Stimulated activated CD8-positive, alpha-beta memory T cell treated with anti-CD3 and anti-CD28 coated beads, Interleukin-7, amount 100 ng/mL, for 24 hours (primary cell): ENCODE results near the gene GPT2.
"Not testable (repeated sequence)": the region's sequence is repeated elsewhere in the genome, so short reads cannot be mapped to it uniquely, and the experiment has no call there.

Source experiments
- DNase-seq: peaks from one replicate; pipeline ENCODE4 v3.0.0-alpha.2; 2020; ENCODE audit warnings: low read depth

Gene GPT2

DNA sequence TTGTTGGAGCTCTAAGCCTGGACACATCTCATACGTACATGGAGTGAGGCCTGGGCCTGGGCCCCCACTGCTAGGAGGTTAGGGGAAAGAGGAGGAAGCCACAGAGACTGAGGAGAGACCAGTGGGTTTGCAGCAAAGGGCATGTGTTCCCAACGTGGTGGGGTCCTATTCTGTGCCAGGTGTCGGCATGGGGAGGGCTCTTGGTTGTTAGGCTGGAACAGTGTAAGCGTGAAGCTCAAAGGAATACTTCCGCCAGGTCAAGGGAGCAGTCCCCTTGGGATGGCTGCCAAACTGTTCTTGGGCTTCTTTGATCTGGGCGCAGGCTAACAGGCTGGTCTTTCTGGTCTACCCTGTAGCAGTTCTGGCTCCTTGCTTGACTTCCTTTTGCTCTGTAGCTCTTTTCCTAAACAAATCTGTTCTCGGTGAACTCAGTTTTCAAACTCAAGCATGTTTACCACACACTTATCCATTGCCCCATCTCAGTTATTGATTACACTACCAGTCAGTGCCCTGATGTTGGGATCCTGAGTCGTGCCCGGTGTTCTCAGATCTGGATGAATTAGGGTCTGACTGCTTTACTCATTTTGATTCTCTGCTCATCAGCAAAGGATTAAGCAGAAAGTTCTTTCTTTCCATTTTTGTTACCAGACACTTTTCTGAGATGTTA, 36.4 kb downstream of the GPT2 start:
- no peak for DNase-seq

DNA sequence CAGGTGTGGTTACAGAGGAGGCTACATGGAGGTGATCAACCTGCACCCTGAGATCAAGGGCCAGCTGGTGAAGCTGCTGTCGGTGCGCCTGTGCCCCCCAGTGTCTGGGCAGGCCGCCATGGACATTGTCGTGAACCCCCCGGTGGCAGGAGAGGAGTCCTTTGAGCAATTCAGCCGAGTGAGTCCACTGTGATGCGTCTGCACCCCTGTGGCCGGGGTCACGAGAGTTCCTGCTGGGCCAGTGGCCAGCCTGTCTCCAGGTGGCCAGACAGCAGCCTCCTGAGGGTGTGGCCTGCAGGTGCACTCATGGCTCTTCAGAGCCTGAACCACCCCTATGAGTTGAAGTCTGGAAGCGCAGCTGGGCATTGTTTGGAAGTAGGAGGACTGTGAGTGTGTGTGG, 38.1 kb downstream of the GPT2 start:
- no peak for DNase-seq

DNA sequence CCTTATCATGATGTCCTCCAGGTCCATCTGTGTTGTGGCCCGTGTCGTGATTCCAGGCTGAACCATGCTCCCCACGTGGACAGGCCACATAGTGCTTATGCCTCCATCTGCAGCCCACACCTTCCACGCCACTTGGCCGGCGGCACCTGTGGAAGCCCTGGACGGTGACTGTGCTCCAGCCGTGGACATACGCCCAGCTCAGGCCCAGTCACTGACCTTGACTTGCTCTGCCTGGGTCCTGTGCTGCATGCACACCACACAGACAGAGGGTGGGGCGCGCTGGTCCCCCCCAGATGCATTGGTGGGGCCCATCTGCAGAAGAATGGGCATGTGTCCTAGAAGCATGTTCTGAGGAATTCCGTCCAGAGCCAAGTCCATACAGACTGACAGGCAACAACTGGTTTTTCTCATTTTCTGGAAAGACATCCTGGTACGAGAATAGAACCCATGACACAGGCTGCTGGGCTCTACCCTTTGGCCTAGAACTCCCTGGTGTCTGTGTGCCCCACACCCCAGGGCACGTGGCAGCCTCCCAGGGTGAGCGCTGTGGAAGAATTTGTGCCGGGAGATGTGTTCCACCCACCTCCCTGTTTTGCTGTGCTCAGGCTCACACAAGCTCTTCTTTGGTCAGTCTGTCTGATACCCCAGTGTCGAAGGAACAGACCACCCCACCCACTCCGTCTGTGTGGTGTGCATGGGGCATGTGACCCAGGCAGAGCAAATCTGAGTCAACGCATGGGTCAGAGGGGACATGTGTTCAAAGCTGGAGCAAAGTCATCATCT, 39.5 kb downstream of the GPT2 start:
- DNase-seq: no peak

- no peak for DNase-seq
These were observed 40.2 kb downstream of the GPT2 start for GRCh38 chr16:46924402-46924801.

GRCh38 chr16:46926470-46927225, 42.5 kb downstream of the GPT2 start:
- no peak for DNase-seq

DNA sequence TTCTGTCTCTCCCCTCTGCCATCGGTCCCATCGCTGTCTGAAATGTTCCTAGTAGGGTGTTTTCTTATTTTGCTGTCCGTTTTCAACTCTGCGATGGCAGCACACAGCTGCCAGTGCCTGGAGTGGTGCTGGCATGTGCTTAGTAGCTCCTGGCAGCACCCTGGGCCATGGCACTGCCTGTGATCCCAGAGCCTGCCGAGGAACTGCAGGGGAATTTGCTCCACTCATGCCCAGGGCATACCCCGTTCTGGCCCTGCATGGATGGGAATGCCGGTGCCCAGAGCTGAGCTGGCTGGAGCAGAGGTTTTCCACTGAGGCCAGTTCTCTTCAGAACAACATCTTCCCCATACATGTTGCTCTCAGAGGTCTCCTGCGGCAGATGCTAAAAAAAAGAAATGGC, 43.1 kb downstream of the GPT2 start:
- DNase-seq: no peak

- no peak for DNase-seq
These were observed 44.6 kb downstream of the GPT2 start for GRCh38 chr16:46928811-46929210.

- peak; percentile 31 for DNase-seq
These were observed 45.5 kb downstream of the GPT2 start for GRCh38 chr16:46929378-46930332.

DNA sequence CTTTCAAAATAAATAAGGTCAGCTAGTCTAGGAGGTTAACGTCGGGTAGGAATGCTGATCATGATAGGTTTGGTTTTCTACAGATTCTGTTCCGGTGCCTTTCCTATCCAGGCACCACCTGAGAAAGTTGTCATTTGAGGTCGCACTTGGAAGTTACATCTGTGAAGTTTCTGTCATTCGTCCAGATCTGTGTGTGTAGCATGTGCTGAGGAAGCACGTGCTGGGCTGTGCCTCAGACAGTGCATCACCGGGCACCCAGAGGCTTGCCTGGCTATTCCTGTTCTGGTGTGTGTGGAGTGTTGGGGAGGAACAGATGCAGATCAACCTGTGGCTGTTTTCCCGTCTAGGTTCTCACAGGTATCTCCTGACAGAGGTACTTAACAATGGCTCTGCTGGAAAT, 46.7 kb downstream of the GPT2 start:
- DNase-seq: no peak

DNA sequence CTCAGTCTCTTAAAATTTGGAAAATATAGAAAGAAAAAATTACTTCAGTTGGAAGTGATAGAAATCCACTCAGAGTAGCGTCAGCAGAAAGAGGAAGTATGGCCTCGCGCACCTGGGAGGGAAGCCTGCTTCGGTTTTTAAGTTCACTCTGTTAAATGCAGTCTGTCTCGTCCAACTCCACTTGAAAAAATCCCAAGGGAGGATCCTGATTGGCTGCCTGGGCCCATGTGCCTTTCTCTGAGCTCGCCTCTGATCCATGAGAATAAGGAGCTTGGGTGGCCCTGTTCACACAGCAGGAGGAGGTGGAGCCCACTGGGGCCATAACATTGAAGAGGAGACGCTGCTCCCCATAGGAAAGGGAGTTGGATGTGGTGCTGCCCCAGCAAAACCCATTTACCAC, 48.6 kb downstream of the GPT2 start:
- DNase-seq: no peak

DNA sequence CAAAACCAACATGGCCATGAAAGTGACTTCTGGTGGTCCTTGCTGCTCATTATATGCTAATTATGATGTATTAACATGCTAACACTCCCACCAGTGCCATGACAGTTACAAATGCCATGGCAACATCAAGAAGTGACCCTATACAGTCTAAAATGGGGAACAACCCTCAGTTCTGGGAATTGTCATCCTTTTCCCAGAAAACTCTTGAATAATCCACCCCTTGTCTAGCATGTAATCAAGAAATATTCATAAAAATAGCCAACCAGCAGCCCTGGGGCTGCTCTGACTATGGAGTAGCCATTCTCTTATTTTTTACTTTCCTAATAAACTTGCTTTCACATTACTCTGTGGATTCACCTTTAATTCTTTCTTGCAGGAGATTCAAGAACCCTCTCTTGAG, 53.4 kb downstream of the GPT2 start:
- DNase-seq: no peak

- not testable (repeated sequence) for DNase-seq
These were observed 60.6 kb downstream of the GPT2 start for GRCh38 chr16:46944713-46945112.

DNA sequence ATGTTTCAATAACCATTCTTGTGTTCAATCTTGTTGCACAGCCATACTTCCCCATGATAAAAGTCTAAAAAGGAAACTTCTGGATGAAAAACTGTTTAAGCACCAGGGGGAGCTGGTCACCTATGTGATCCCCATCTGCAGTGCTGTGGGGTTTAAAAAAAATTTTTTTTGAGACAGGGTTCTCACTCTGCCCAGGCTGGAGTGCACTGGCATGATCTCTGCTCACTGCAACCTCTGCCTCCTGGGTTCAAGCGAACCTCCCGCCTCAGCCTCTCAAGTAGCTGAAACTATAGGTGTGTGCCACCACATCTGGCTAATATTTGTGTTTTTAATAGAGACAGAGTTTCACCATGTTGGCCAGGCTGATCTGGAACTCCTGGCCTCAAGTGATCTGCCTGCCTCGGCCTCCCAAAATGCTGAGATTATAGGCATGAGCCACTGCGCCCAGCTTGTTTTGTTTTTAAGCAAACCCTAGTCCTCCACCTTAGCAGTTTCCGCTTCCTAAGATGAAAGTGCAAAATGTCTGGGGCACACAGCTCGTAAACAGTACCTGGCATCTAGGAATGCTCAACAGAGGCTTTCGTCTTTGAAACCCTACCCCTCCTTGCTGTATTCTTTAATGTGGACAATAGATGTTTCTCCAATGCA, 63.9 kb downstream of the GPT2 start:
- DNase-seq: no peak

DNA sequence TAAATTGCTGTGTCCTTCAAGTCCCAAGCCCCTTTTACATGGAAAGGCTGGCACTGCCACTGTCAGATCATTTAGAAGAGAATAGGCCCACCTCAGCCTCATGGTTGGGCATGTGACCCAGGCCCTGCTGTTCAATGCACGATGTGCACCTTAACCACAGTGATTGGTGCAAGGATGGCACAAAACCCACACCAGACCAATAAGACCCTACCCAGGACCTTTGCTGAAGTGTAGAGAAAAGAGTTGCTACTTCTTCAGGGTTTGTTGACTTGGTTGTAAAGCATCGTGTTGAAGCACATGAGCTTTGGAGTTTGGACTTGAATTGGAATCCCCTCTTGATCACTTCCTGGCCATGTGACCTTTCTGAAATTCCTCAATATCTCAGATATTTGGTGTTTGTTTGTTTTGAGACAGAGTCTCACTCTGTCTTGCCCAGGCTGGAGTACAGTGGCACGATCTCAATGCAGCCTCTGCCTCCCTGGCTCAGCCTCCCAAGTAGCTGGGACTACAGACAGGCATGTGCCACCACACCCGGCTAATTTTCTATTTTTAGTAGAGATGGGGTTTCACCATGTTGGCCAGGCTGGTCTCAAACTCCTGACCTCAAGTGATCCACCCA, 64.5 kb downstream of the GPT2 start:
- no peak for DNase-seq

- no peak for DNase-seq
These were observed 65.2 kb downstream of the GPT2 start for GRCh38 chr16:46949241-46949892.

DNA sequence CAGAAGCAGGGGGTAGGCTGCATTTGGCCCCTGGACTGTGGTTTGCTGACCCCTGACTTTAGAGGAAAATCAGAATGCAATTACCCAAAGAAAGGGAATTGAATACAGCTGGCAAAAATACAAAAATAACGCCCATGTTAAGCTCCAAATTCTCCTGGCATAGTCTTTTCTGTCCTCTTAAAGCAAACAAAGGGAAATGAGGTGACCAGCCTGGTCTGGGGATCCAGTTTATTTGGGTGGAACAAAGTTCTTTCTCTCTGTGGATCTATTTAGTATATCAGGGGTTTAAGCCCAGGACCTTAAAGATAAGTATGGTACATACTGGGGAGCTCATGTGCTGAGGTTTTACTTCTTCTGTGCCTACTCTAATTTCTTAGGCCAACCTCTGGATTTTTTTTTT, 65.8 kb downstream of the GPT2 start:
- no peak for DNase-seq

- no peak for DNase-seq
These were observed 70.4 kb downstream of the GPT2 start for GRCh38 chr16:46954562-46954961.

- DNase-seq: no peak
These were observed 77.5 kb downstream of the GPT2 start for GRCh38 chr16:46961373-46962353.

DNA sequence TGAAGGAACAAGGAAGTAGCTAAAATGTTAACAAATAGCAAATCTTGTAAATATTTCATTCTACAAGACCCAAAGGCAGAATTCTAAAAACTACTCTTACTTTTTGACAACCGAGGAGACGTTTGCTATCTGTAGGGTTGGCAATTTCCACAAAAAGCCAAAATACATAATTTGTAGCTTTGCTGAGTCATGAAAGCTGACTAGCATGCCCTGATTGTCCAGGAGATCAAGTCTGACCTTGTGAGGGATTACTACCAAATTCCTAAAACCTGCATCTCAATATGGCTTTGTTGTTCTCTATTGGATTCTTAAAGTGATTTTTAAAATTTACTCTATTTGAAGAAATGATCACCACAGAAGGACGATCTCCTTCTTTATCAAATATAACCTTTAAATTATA, 78.5 kb downstream of the GPT2 start:
- no peak for DNase-seq
